ENCODE results near the gene GLDN. TPM values are rescaled to one million over a fixed set of nuclear protein-coding genes. Genes with fewer than 3 reads are reported as not detected.

The GLDN gene
- total and polyA plus RNA-seq, 7 donors = 0.07 to 1.7 (median 1.1) TPM

DNA sequence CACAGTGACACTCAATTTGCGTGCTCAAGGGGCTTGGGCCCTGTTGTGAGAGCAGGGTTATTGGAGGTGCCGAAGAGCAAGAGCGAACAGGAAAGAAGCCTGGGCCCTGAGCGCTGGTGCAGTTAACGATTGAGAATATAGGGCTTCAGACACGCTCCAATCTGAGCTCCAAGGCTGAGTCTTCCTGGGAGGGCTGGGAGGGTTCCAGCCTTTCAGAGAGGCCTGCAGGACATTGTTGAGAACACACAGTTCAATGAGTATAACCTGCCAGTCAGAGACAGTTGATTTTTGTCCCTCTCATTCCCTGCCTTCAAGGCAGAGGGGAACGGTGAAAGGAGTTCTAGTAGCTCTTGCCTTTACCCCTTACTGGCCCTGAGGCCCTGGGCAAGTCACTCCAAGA is 47.3 kb downstream of the GLDN start:
- DNase-seq = no peak
- no peaks in the 10 kb centered on the region for H3K27me3 ChIP-seq (ENCODE audit: insufficient read depth in 3 of 3, low read length in 2 of 3)

DNA sequence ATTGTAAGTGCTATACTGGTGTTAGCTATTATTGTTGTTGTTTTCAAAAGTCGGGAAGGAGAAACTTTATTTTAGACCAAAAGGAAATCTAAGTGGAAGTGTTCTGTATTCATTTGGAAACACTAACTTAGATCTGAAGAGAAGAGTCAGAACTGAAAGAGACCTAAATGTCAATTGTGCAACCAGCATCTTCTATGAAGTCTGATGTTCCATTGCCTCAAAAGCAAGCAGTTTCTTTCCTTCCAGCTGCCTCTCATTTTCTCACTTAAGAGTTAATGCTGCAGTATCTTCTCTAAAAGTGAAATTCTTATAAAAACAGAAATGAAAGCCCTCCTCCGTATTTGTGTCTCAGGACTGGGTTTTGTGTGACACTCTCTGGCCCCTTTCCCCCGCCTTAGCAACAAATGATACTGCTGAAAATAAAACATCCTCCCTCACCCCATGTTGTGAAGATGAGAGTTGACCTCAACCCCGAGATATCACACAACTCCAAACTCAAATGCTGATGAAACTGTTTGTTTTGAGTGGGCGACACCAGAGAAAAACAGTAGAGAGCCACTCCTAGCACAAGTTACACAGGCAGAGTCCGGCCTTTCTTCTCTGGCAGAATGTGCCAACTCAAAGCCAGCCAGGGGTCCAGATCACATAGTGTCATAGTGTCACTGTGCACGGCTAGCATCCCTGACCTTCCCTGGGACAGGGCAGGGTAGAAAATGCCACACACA is 48.9 kb downstream of the GLDN start:
- 71 to 80% (median 71%) methylated on average over 7 of the region's 7 CpGs for WGBS, 3 donors
- Histone ChIP-seq H3K36me3 (ENCODE audit: insufficient read depth in 1 of 2, low read depth in 1 of 2) (no peaks in the 10 kb centered on the region), H3K9me3 (no peaks in the 10 kb centered on the region), H3K4me1 (no peaks in the 10 kb centered on the region), H3K27ac (no peak overlapping the region), H3K4me3 (no peak overlapping the region), H3K27me3 (ENCODE audit: insufficient read depth in 3 of 3, low read length in 2 of 3) (peaks cover 0 to under 1% (median 0%) of the 10 kb centered on the region in 3 donors)
- no peak for DNase-seq
- TF ChIP-seq, protein P1, sequence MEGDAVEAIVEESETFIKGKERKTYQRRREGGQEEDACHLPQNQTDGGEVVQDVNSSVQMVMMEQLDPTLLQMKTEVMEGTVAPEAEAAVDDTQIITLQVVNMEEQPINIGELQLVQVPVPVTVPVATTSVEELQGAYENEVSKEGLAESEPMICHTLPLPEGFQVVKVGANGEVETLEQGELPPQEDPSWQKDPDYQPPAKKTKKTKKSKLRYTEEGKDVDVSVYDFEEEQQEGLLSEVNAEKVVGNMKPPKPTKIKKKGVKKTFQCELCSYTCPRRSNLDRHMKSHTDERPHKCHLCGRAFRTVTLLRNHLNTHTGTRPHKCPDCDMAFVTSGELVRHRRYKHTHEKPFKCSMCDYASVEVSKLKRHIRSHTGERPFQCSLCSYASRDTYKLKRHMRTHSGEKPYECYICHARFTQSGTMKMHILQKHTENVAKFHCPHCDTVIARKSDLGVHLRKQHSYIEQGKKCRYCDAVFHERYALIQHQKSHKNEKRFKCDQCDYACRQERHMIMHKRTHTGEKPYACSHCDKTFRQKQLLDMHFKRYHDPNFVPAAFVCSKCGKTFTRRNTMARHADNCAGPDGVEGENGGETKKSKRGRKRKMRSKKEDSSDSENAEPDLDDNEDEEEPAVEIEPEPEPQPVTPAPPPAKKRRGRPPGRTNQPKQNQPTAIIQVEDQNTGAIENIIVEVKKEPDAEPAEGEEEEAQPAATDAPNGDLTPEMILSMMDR (IDR thresholded peaks at IDR 0.05) = no peak
- intact Hi-C loops (cut with DNase I) = no loop called here
- ATAC-seq = no peak

More for the DNA sequence above, 47.3 kb downstream of the GLDN start:
- 88 to 94% (median 93%) methylated on average over 7 of the region's 7 CpGs for WGBS, 3 donors
- Histone ChIP-seq H3K27ac (no peak overlapping the region), H3K36me3 (ENCODE audit: insufficient read depth in 1 of 2, low read depth in 1 of 2) (no peaks in the 10 kb centered on the region), H3K9me3 (no peaks in the 10 kb centered on the region), H3K4me1 (no peaks in the 10 kb centered on the region), H3K4me3 (no peak overlapping the region)
- intact Hi-C loops (cut with DNase I) = no loop called here
- ATAC-seq = no peak
- TF ChIP-seq, protein P1 (IDR thresholded peaks at IDR 0.05) = no peak

DNA sequence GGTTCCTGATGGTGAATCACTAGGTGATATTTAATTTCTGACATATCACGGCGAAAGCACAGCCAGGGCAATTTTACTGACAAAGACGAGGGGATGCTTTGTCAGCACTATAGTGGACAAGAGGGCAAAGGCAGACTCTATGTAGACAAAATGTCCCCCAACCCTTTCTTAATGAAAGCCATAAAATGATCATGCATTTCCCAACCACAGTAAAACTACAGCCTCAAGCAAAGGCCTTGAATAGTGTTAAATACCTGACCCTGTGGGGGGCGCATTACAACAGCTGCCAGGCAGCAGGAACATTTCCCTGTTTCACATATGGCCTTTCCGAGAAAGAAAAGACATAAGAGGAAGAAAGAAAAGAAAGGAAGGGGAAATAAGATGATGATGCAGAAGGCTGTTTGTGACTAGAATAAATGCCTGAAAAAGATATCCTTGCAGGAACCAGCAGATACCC is 49.5 kb downstream of the GLDN start:
- ATAC-seq (no peak), DNase-seq (no peak)
- TF ChIP-seq, protein P1 (IDR thresholded peaks at IDR 0.05) = no peak
- intact Hi-C loops (cut with DNase I) = no loop called here
- peaks cover 0 to 2% (median 0%) of the 10 kb centered on the region in 3 donors for H3K27me3 ChIP-seq (ENCODE audit: insufficient read depth in 3 of 3, low read length in 2 of 3)
- no peaks in the 10 kb centered on the region for H3K36me3 ChIP-seq (ENCODE audit: insufficient read depth in 1 of 2, low read depth in 1 of 2)
- H3K4me3 ChIP-seq = no peak overlapping the region
- H3K4me1 ChIP-seq = no peaks in the 10 kb centered on the region
- H3K9me3 ChIP-seq = no peaks in the 10 kb centered on the region
- WGBS, 3 donors = 67 to 78% (median 74%) methylated on average over 5 of the region's 5 CpGs
- H3K27ac ChIP-seq = no peak overlapping the region

DNA sequence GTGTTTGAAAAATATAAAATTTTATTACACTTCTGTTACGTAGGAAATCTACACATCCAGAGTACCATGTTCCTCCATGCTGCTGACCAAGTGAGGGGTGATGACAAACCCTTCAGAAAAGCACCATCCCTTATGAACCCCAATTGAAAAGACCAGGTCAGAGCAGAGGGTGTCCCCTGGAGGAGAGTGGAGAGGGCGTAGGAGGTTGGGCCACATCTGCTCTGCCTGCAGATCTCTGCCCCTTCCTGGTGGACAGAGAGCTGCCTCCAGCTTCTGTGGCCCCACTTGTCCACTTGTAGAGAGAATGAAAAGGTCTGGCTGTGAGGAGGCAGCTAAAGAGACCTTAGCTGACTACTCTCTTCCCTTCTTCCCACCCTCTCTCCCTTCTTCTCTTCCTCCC is 55.5 kb downstream of the GLDN start:
- TF ChIP-seq, protein P1 (IDR thresholded peaks at IDR 0.05) = no peak
- DNase-seq (no peak), ATAC-seq (no peak)
- 65 to 90% (median 88%) methylated on average over 2 of the region's 2 CpGs for whole genome bisulfite sequencing, 3 donors
- H3K4me1 ChIP-seq = no peaks in the 10 kb centered on the region
- intact Hi-C loops (cut with DNase I) = no loop called here
- no peaks in the 10 kb centered on the region for H3K9me3 ChIP-seq
- H3K4me3 ChIP-seq = no peak overlapping the region
- H3K27ac ChIP-seq = no peak overlapping the region
- H3K27me3 ChIP-seq (ENCODE audit: insufficient read depth in 3 of 3, low read length in 2 of 3) = peaks cover 0 to 3% (median 0%) of the 10 kb centered on the region in 3 donors
- H3K36me3 ChIP-seq (ENCODE audit: insufficient read depth in 1 of 2, low read depth in 1 of 2) = no peaks in the 10 kb centered on the region

All from psoas muscle (tissue), 8 donors.